ENCODE results near the gene JHY.

The JHY gene

DNA sequence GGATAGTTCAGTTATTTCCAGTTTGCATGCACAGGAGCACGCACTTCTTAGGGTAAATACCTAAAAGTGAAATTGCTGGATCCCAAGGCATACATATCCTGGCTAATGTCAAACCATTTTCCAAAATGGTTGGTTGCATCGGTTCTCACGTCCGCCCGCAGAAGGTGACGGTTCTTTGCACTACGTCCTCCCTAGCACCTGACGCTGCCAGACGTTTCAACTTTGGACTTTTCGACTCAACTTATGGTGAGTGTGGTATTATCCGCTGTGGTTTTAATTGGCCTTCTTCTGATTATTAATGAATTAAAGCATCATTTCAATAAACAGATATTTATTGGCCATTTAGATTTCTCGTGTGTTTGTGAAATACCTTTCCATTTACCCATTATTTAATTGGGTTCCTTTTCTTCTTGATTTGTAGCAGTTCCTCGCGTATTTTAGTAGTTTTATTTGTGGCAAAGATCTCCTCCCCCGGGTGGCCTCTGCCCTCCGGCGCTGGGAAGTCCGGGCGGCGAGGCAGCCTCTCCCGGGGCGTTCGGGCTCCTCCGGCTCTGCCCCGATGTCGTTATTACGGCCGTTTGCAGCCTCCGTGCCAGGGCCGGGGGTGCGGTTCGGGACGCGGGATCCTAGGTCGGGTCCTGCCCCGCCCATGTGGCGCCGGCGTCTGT is at the start of gene JHY:
Gene JHY (plus strand): TSS at position 571 of the 668 bp plus-strand sequence. CDS start 3,091 bp downstream, outside the sequence.
- peaks cover 33% of the 10 kb centered on the region for H3K4me1 Mint-ChIP-seq (ENCODE audit: low read depth)
- H3K27ac Mint-ChIP-seq: peak within 1 kb of the TSS; percentile 81
- DNase-seq: no peak

GRCh38 chr11:122833846-122834464 is 48.6 kb upstream of the JHY start:
- no peaks in the 10 kb centered on the region for H3K36me3 Mint-ChIP-seq (ENCODE audit: low read depth)
- no peak overlapping the region for H3K4me3 Mint-ChIP-seq
- no peak overlapping the region for H3K27ac Mint-ChIP-seq
- H3K9me3 Mint-ChIP-seq: no peaks in the 10 kb centered on the region
- no peaks in the 10 kb centered on the region for H3K27me3 Mint-ChIP-seq
- peaks cover 45% of the 10 kb centered on the region for H3K4me1 Mint-ChIP-seq (ENCODE audit: low read depth)
- no peak for DNase-seq

More for the DNA sequence above, at the start of gene JHY:
- Mint-ChIP-seq H3K27me3 (peaks cover 4% of the 10 kb centered on the region), H3K4me3 (peak within 1 kb of the TSS; percentile 79), H3K36me3 (ENCODE audit: low read depth) (peaks cover 5% of the 10 kb centered on the region), H3K9me3 (no peaks in the 10 kb centered on the region)

DNA sequence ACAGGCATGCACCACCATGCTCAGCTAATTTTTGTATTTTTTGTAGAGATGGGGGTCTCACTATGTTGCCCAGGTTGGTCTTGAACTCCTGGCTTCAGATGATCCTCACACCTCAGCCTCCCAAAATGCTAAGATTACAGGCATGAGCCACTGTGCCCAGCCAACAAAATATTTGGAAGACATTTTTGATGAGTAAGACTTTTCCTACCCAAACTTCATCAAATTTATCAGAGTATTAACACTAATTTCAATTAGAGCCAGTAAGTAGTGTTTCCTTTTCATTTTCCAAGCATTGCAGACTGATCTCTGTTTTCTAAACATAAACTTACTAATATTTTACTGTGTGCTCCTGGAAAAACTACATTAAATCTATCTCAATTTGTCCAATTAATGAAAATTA is 45.6 kb upstream of the JHY start:
- Mint-ChIP-seq H3K4me3 (no peak overlapping the region), H3K27me3 (no peaks in the 10 kb centered on the region), H3K4me1 (ENCODE audit: low read depth) (peaks cover 56% of the 10 kb centered on the region), H3K27ac (no peak overlapping the region), H3K9me3 (no peaks in the 10 kb centered on the region), H3K36me3 (ENCODE audit: low read depth) (peaks cover 3% of the 10 kb centered on the region)
- DNase-seq: no peak

- Mint-ChIP-seq H3K36me3 (ENCODE audit: low read depth) (peaks cover 4% of the 10 kb centered on the region), H3K9me3 (no peaks in the 10 kb centered on the region), H3K27ac (peak overlapping the region; percentile 84), H3K4me3 (peak overlapping the region; percentile 71), H3K27me3 (no peaks in the 10 kb centered on the region), H3K4me1 (ENCODE audit: low read depth) (peaks cover 55% of the 10 kb centered on the region)
- no peak for DNase-seq
Measured at GRCh38 chr11:122837528-122838346, 44.8 kb upstream of the JHY start.

DNA sequence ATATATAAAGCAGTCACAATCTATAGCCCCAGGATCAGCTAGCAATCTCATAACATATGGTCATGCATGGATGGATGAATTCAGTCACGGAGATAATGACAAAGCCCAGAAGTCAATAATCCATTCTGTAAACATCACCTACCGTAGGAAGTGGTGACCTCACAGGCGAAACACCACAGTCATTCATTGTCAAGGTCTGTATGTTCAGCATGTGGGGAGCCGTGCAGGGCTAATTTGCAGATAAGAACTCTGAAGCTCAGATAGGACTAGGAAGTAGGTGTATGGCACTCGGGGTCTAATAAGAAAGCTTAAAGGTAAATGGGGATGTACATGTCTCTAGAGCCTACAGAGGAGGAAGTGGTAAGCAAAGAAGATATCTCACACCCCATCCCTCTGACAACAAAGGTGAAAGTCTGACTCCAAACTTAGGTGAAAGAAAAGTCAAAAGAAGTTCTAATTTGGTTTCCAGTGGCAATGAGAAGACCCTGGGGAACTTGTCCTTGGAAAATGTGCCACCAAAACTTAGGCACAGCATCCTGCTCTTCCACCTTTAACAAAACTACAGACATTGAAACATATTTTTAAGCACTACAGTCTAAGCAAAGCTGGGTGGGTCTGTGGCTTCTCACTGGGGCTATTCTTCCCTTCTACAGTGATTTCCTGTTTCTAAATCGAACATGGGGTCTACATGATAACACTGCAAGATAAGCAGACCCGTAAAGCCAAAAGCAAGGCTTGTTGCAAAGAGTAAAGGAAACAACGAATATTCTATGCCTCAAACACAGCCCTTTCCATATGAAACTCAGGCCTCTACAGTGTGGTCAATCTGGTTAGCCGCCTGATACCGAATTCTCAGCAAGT is 39.0 kb upstream of the JHY start:
- H3K27me3 Mint-ChIP-seq: no peaks in the 10 kb centered on the region
- peaks cover 71% of the 10 kb centered on the region for H3K4me1 Mint-ChIP-seq (ENCODE audit: low read depth)
- H3K27ac Mint-ChIP-seq: peak overlapping the region; percentile 91
- peak overlapping the region; percentile 54 for H3K4me3 Mint-ChIP-seq
- peaks cover 6% of the 10 kb centered on the region for H3K36me3 Mint-ChIP-seq (ENCODE audit: low read depth)
- DNase-seq: peak; percentile 45
- H3K9me3 Mint-ChIP-seq: no peaks in the 10 kb centered on the region

GRCh38 chr11:122847466-122847865 is 35.1 kb upstream of the JHY start:
- Mint-ChIP-seq H3K27me3 (no peaks in the 10 kb centered on the region), H3K36me3 (ENCODE audit: low read depth) (peaks cover 11% of the 10 kb centered on the region), H3K27ac (peak overlapping the region; percentile 71), H3K4me3 (no peak overlapping the region), H3K4me1 (ENCODE audit: low read depth) (peaks cover 91% of the 10 kb centered on the region), H3K9me3 (no peaks in the 10 kb centered on the region)
- no peak for DNase-seq

DNA sequence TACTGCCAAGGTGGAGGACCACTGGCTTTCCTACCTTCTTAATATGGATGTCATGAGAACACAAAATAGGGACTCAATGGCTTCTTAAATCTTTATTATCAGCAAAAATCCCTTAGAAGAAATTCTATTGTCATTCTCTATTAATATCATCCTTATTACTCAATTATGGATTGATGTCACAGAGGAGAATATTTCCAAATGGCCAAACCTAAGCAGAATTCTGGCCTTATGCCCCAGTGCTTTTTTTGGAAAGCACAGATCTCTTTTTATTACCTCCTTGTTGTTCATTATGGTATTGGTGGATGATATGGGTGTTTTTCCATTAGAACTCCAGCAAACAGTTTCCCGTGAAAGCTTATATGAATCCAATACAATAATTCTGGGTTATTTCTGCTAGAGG is 34.4 kb upstream of the JHY start:
- Mint-ChIP-seq H3K27me3 (no peaks in the 10 kb centered on the region), H3K4me1 (ENCODE audit: low read depth) (peaks cover 90% of the 10 kb centered on the region), H3K36me3 (ENCODE audit: low read depth) (peaks cover 14% of the 10 kb centered on the region), H3K9me3 (no peaks in the 10 kb centered on the region), H3K27ac (peak overlapping the region; percentile 92), H3K4me3 (no peak overlapping the region)
- DNase-seq: no peak

- peak; percentile 66 for DNase-seq
- Mint-ChIP-seq H3K4me1 (ENCODE audit: low read depth) (peaks cover 77% of the 10 kb centered on the region), H3K27me3 (no peaks in the 10 kb centered on the region), H3K27ac (peak overlapping the region; percentile 92), H3K4me3 (peak overlapping the region; percentile 50), H3K9me3 (no peaks in the 10 kb centered on the region), H3K36me3 (ENCODE audit: low read depth) (peaks cover 17% of the 10 kb centered on the region)
Measured at GRCh38 chr11:122850076-122850631, 32.4 kb upstream of the JHY start.

- H3K4me3 Mint-ChIP-seq: peak overlapping the region; percentile 48
- no peaks in the 10 kb centered on the region for H3K27me3 Mint-ChIP-seq
- H3K9me3 Mint-ChIP-seq: no peaks in the 10 kb centered on the region
- peaks cover 81% of the 10 kb centered on the region for H3K4me1 Mint-ChIP-seq (ENCODE audit: low read depth)
- no peak for DNase-seq
- H3K27ac Mint-ChIP-seq: peak overlapping the region; percentile 81
- peaks cover 29% of the 10 kb centered on the region for H3K36me3 Mint-ChIP-seq (ENCODE audit: low read depth)
Measured at GRCh38 chr11:122851366-122851966, 31.1 kb upstream of the JHY start.

DNA sequence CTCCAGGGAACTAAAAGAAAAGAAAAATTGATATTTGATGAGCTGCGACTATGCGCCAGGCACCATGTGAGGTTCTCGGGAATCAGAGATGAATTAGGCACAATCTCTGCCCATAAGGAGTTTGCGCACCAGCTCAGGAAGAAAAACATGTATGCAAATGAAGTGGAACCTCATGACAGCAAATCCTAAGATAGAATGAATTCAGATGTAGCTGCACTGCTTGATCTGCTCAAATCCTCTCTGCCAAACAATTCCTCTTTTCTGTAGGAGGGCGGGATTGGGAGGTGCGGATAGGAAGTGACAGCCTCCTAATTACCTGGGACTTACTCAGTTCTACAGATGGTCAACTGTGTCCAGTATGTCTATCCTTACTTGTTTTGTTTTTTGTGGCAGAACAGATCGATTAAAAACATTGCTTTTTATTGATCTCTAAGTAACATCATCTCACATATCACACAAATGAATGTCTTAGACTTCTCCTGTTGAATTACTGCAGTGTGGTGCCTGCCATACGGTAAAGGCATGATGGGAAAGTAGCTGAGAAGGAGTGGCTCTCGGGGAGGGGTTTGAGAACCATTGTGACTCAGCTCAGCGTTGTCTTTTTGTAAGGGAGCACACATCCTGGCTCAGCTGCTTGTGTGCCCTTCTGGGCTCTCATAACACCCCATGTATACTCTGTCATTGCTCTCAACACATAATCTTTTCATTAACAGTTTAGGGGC is 30.3 kb upstream of the JHY start:
- no peaks in the 10 kb centered on the region for H3K27me3 Mint-ChIP-seq
- H3K4me1 Mint-ChIP-seq (ENCODE audit: low read depth): peaks cover 83% of the 10 kb centered on the region
- peaks cover 27% of the 10 kb centered on the region for H3K36me3 Mint-ChIP-seq (ENCODE audit: low read depth)
- H3K9me3 Mint-ChIP-seq: no peaks in the 10 kb centered on the region
- H3K4me3 Mint-ChIP-seq: peak overlapping the region; percentile 48
- H3K27ac Mint-ChIP-seq: peak overlapping the region; percentile 81
- DNase-seq: no peak

DNA sequence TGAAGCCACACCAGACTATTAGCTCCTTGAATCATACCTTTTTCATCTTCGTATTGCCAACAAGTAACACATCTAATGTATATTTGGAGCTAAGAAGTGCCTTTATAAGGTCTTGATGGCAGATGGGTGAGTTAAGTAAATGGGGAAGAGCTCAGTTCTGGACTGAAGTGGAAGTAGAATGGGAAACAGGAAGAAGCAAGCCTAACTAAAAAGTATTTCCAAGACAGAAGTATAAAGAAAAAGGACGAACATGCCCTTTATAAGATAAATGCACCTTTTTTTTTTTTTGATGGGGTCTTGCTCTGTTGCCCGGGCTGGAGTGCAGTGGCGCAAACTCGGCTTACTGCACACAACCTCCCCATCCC is 29.8 kb upstream of the JHY start:
- Mint-ChIP-seq H3K27ac (peak overlapping the region; percentile 81), H3K4me1 (ENCODE audit: low read depth) (peaks cover 82% of the 10 kb centered on the region), H3K9me3 (no peaks in the 10 kb centered on the region), H3K27me3 (peaks cover 3% of the 10 kb centered on the region), H3K4me3 (no peak overlapping the region), H3K36me3 (ENCODE audit: low read depth) (peaks cover 31% of the 10 kb centered on the region)
- no peak for DNase-seq

GRCh38 chr11:122853261-122853660 is 29.3 kb upstream of the JHY start:
- Mint-ChIP-seq H3K27me3 (peaks cover 4% of the 10 kb centered on the region), H3K4me1 (ENCODE audit: low read depth) (peaks cover 77% of the 10 kb centered on the region), H3K4me3 (no peak overlapping the region), H3K36me3 (ENCODE audit: low read depth) (peaks cover 36% of the 10 kb centered on the region), H3K27ac (peak overlapping the region; percentile 42), H3K9me3 (no peaks in the 10 kb centered on the region)
- DNase-seq: no peak

- Mint-ChIP-seq H3K9me3 (no peaks in the 10 kb centered on the region), H3K27ac (no peak overlapping the region), H3K36me3 (ENCODE audit: low read depth) (peaks cover 39% of the 10 kb centered on the region), H3K27me3 (peaks cover 4% of the 10 kb centered on the region), H3K4me3 (no peak overlapping the region), H3K4me1 (ENCODE audit: low read depth) (peaks cover 73% of the 10 kb centered on the region)
- peak; percentile 50 for DNase-seq
Measured at GRCh38 chr11:122853971-122854446, 28.6 kb upstream of the JHY start.
